Measurements from ENCODE around the gene SFSWAP. TPM values are rescaled to one million over a fixed set of nuclear protein-coding genes. Genes with fewer than 3 reads are reported as not detected.
"Not testable (repeated sequence)": the region's sequence is repeated elsewhere in the genome, so short reads cannot be mapped to it uniquely, and the experiment has no call there.

The SFSWAP gene
- polyA plus RNA-seq, 3 donors, result 7.3 to 33.0 (median 10.7) TPM

GRCh38 chr12:131703161-131703560 lies 7.7 kb upstream of the SFSWAP start:
- H3K4me1 ChIP-seq (ENCODE audit: control insufficient read depth in 1 of 2, insufficient read depth in 2 of 2, low read length in 2 of 2), result peaks cover 1 to 2% of the 10 kb centered on the region in 2 donors

GRCh38 chr12:131704509-131704908 lies 6.4 kb upstream of the SFSWAP start:
- no peaks in the 10 kb centered on the region for H3K4me1 Mint-ChIP-seq
- no CpG with 5 or more reads among the region's 2 CpGs for WGBS (ENCODE audit: insufficient coverage)

More at GRCh38 chr12:131703161-131703560, 7.7 kb upstream of the SFSWAP start:
- H3K36me3 ChIP-seq (replicated peaks in 1 of 2; ENCODE audit: control insufficient read depth in 1 of 2, insufficient read depth in 2 of 2, low read length in 2 of 2), result no peaks in the 10 kb centered on the region
- no peaks in the 10 kb centered on the region for H3K79me2 ChIP-seq (ENCODE audit: insufficient read depth, low read length)
- Mint-ChIP-seq H3K36me3 (no peaks in the 10 kb centered on the region), H3K9me3 (peaks cover 11 to 25% (median 22%) of the 10 kb centered on the region in 7 donors), H3K4me1 (peaks cover 3% of the 10 kb centered on the region), H3K27ac (no peak overlapping the region), H3K4me3 (no peak overlapping the region), H3K27me3 (ENCODE audit: low read depth in 3 of 3) (peaks cover 0 to 11% (median 9%) of the 10 kb centered on the region in 3 donors)
- no peak overlapping the region for H3K9ac ChIP-seq (ENCODE audit: insufficient read depth, low read length, poor library complexity, severe bottlenecking)
- H3K9me3 ChIP-seq (replicated peaks in 1 of 2; ENCODE audit: control insufficient read depth in 1 of 2, insufficient read depth in 1 of 2, low read length in 2 of 2), result peaks cover 6 to 17% of the 10 kb centered on the region in 2 donors
- H3K27me3 ChIP-seq (ENCODE audit: control insufficient read depth in 2 of 2, insufficient read depth in 2 of 2, low read length in 2 of 2), result no peaks in the 10 kb centered on the region
- TF ChIP-seq CTCF (IDR thresholded peaks at IDR 0.05), result no peak
- no peak for DNase-seq
- H4K20me1 ChIP-seq (ENCODE audit: insufficient read depth, low read length), result no peaks in the 10 kb centered on the region
- no peak overlapping the region for H3K4me3 ChIP-seq (replicated peaks in 1 of 3; ENCODE audit: low read depth in 2 of 3, low read length in 3 of 3)
- intact Hi-C loops (cut with micrococcal nuclease), result no loop called here
- no peak overlapping the region for H3K27ac ChIP-seq (ENCODE audit: low read depth in 1 of 2, low read length in 2 of 2)
- no peak overlapping the region for H2AFZ ChIP-seq (ENCODE audit: insufficient read depth, low read depth, low read length, poor library complexity, severe bottlenecking)
- H3K4me2 ChIP-seq (replicated peaks; ENCODE audit: extremely low read depth, low read length, poor library complexity, severe bottlenecking), result no peak overlapping the region

GRCh38 chr12:131706709-131707108 lies 4.2 kb upstream of the SFSWAP start:
- H3K36me3 ChIP-seq (replicated peaks in 1 of 2; ENCODE audit: control insufficient read depth in 1 of 2, insufficient read depth in 2 of 2, low read length in 2 of 2); H3K27ac Mint-ChIP-seq; H3K4me3 ChIP-seq (replicated peaks in 1 of 3; ENCODE audit: low read depth in 2 of 3, low read length in 3 of 3); H3K9ac ChIP-seq (ENCODE audit: insufficient read depth, low read length, poor library complexity, severe bottlenecking); H4K20me1 ChIP-seq (ENCODE audit: insufficient read depth, low read length); H3K4me1 Mint-ChIP-seq; H3K79me2 ChIP-seq (ENCODE audit: insufficient read depth, low read length); intact Hi-C loops (cut with micrococcal nuclease); DNase-seq; H2AFZ ChIP-seq (ENCODE audit: insufficient read depth, low read depth, low read length, poor library complexity, severe bottlenecking); H3K36me3 Mint-ChIP-seq; H3K27ac ChIP-seq (ENCODE audit: low read depth in 1 of 2, low read length in 2 of 2); H3K4me3 Mint-ChIP-seq; H3K27me3 ChIP-seq (ENCODE audit: control insufficient read depth in 2 of 2, insufficient read depth in 2 of 2, low read length in 2 of 2); H3K4me2 ChIP-seq (replicated peaks; ENCODE audit: extremely low read depth, low read length, poor library complexity, severe bottlenecking): not testable (repeated sequence)
- Mint-ChIP-seq H3K9me3 (peaks cover 11 to 26% (median 23%) of the 10 kb centered on the region in 7 donors), H3K27me3 (ENCODE audit: low read depth in 3 of 3) (peaks cover 0 to 11% (median 9%) of the 10 kb centered on the region in 3 donors)
- no CpG with 5 or more reads among the region's 4 CpGs for whole genome bisulfite sequencing (ENCODE audit: insufficient coverage)
- peaks cover 6 to 17% of the 10 kb centered on the region in 2 donors for H3K9me3 ChIP-seq (replicated peaks in 1 of 2; ENCODE audit: control insufficient read depth in 1 of 2, insufficient read depth in 1 of 2, low read length in 2 of 2)
- peaks cover 10 to 12% of the 10 kb centered on the region in 2 donors for H3K4me1 ChIP-seq (ENCODE audit: control insufficient read depth in 1 of 2, insufficient read depth in 2 of 2, low read length in 2 of 2)

More at GRCh38 chr12:131704509-131704908, 6.4 kb upstream of the SFSWAP start:
- no peak overlapping the region for H3K4me3 Mint-ChIP-seq
- H3K4me3 ChIP-seq (replicated peaks in 1 of 3; ENCODE audit: low read depth in 2 of 3, low read length in 3 of 3), result no peak overlapping the region
- H3K27ac Mint-ChIP-seq, result no peak overlapping the region
- H3K27me3 ChIP-seq (ENCODE audit: control insufficient read depth in 2 of 2, insufficient read depth in 2 of 2, low read length in 2 of 2), result no peaks in the 10 kb centered on the region
- H3K4me1 ChIP-seq (ENCODE audit: control insufficient read depth in 1 of 2, insufficient read depth in 2 of 2, low read length in 2 of 2), result no peaks in the 10 kb centered on the region
- H3K27me3 Mint-ChIP-seq (ENCODE audit: low read depth in 3 of 3), result peaks cover 0 to 11% (median 9%) of the 10 kb centered on the region in 3 donors
- peaks cover 11 to 25% (median 23%) of the 10 kb centered on the region in 7 donors for H3K9me3 Mint-ChIP-seq
- H3K36me3 Mint-ChIP-seq, result no peaks in the 10 kb centered on the region
- H3K9ac ChIP-seq (ENCODE audit: insufficient read depth, low read length, poor library complexity, severe bottlenecking), result no peak overlapping the region
- no peaks in the 10 kb centered on the region for H3K36me3 ChIP-seq (replicated peaks in 1 of 2; ENCODE audit: control insufficient read depth in 1 of 2, insufficient read depth in 2 of 2, low read length in 2 of 2)
- H2AFZ ChIP-seq (ENCODE audit: insufficient read depth, low read depth, low read length, poor library complexity, severe bottlenecking), result no peak overlapping the region
- H3K27ac ChIP-seq (ENCODE audit: low read depth in 1 of 2, low read length in 2 of 2), result no peak overlapping the region
- intact Hi-C loops (cut with micrococcal nuclease), result no loop called here
- H3K9me3 ChIP-seq (replicated peaks in 1 of 2; ENCODE audit: control insufficient read depth in 1 of 2, insufficient read depth in 1 of 2, low read length in 2 of 2), result peaks cover 6 to 17% of the 10 kb centered on the region in 2 donors
- no peak for DNase-seq
- no peak overlapping the region for H3K4me2 ChIP-seq (replicated peaks; ENCODE audit: extremely low read depth, low read length, poor library complexity, severe bottlenecking)
- no peaks in the 10 kb centered on the region for H3K79me2 ChIP-seq (ENCODE audit: insufficient read depth, low read length)
- TF ChIP-seq CTCF (IDR thresholded peaks at IDR 0.05), result no peak
- H4K20me1 ChIP-seq (ENCODE audit: insufficient read depth, low read length), result no peaks in the 10 kb centered on the region

Data from CD14-positive monocyte (primary cell).